DND-41 (cell line): Measurements from ENCODE around the gene WNK1.

Experiments
- CTCF ChIP-seq: IDR thresholded peaks from 2 replicates; pipeline ENCODE4 v1.5.1; 2012; ENCODE audit warnings: borderline replicate concordance, low read length, moderate library complexity, mild to moderate bottlenecking; ENCODE audit not compliant: poor library complexity, severe bottlenecking; ENCODE audit errors: extremely low read depth
- EZH2 ChIP-seq: IDR thresholded peaks from 3 replicates; pipeline ENCODE4 v1.6.1; 2012; ENCODE audit warnings: borderline replicate concordance, low read depth, mild to moderate bottlenecking, moderate library complexity, low read length, inconsistent platforms; ENCODE audit not compliant: severe bottlenecking

GRCh38 chr12:886206-886605 is 133.8 kb downstream of the WNK1 start:
- TF ChIP-seq CTCF (no peak), EZH2 (no peak)
